ENCODE data around the gene PDZD7.

Gene PDZD7

GRCh38 chr10:101027106-101027720, 3.7 kb downstream of the PDZD7 start:
- no peaks in the 10 kb centered on the region for H3K36me3 ChIP-seq (ENCODE audit: insufficient read depth, low read length)
- peaks cover 11% of the 10 kb centered on the region for H3K4me1 ChIP-seq (ENCODE audit: insufficient read depth, low read length)
- no peaks in the 10 kb centered on the region for H3K9me3 ChIP-seq (ENCODE audit: control insufficient read depth, insufficient read depth, low read length)
- no peak overlapping the region for H3K9ac ChIP-seq (ENCODE audit: low read depth, low read length)

GRCh38 chr10:101022967-101023705, 7.8 kb downstream of the PDZD7 start:
- no peaks in the 10 kb centered on the region for H3K36me3 ChIP-seq (ENCODE audit: insufficient read depth, low read length)
- H3K4me1 ChIP-seq (ENCODE audit: insufficient read depth, low read length): no peaks in the 10 kb centered on the region; the same call in 1 of the 2 replicates
- H3K9ac ChIP-seq (ENCODE audit: low read depth, low read length): no peak overlapping the region
- no peaks in the 10 kb centered on the region for H3K9me3 ChIP-seq (ENCODE audit: control insufficient read depth, insufficient read depth, low read length)

- H3K36me3 ChIP-seq (ENCODE audit: insufficient read depth, low read length): no peaks in the 10 kb centered on the region
- H3K9me3 ChIP-seq (ENCODE audit: control insufficient read depth, insufficient read depth, low read length): no peaks in the 10 kb centered on the region
- H3K4me1 ChIP-seq (ENCODE audit: insufficient read depth, low read length): no peaks in the 10 kb centered on the region; the same call in 1 of the 2 replicates
- H3K9ac ChIP-seq (ENCODE audit: low read depth, low read length): no peak overlapping the region
These were observed 9.2 kb downstream of the PDZD7 start for GRCh38 chr10:101021692-101022251.

GRCh38 chr10:101021239-101021638, 9.7 kb downstream of the PDZD7 start:
- H3K9ac ChIP-seq (ENCODE audit: low read depth, low read length): no peak overlapping the region

GRCh38 chr10:101020427-101021075, 10.4 kb downstream of the PDZD7 start:
- Histone ChIP-seq H3K36me3 (ENCODE audit: insufficient read depth, low read length) (no peaks in the 10 kb centered on the region), H3K9ac (ENCODE audit: low read depth, low read length) (no peak overlapping the region), H3K9me3 (ENCODE audit: control insufficient read depth, insufficient read depth, low read length) (no peaks in the 10 kb centered on the region), H3K4me1 (ENCODE audit: insufficient read depth, low read length) (no peaks in the 10 kb centered on the region; the same call in 1 of the 2 replicates)

More at GRCh38 chr10:101021239-101021638, 9.7 kb downstream of the PDZD7 start:
- Histone ChIP-seq H3K4me1 (ENCODE audit: insufficient read depth, low read length) (no peaks in the 10 kb centered on the region; the same call in 1 of the 2 replicates), H3K9me3 (ENCODE audit: control insufficient read depth, insufficient read depth, low read length) (no peaks in the 10 kb centered on the region), H3K36me3 (ENCODE audit: insufficient read depth, low read length) (no peaks in the 10 kb centered on the region)

GRCh38 chr10:101019440-101019703, 11.6 kb downstream of the PDZD7 start:
- no peak overlapping the region for H3K9ac ChIP-seq (ENCODE audit: low read depth, low read length)
- H3K36me3 ChIP-seq (ENCODE audit: insufficient read depth, low read length): no peaks in the 10 kb centered on the region
- no peaks in the 10 kb centered on the region; the same call in 1 of the 2 replicates for H3K4me1 ChIP-seq (ENCODE audit: insufficient read depth, low read length)
- no peaks in the 10 kb centered on the region for H3K9me3 ChIP-seq (ENCODE audit: control insufficient read depth, insufficient read depth, low read length)

- H3K4me1 ChIP-seq (ENCODE audit: insufficient read depth, low read length): no peaks in the 10 kb centered on the region; the same call in 1 of the 2 replicates
- no peaks in the 10 kb centered on the region for H3K9me3 ChIP-seq (ENCODE audit: control insufficient read depth, insufficient read depth, low read length)
- peak overlapping the region; percentile 32; the same call in 1 of the 2 replicates for H3K9ac ChIP-seq (ENCODE audit: low read depth, low read length)
- H3K36me3 ChIP-seq (ENCODE audit: insufficient read depth, low read length): no peaks in the 10 kb centered on the region
These were observed 12.1 kb downstream of the PDZD7 start for GRCh38 chr10:101018600-101019439.

- H3K36me3 ChIP-seq (ENCODE audit: insufficient read depth, low read length): no peaks in the 10 kb centered on the region
- no peaks in the 10 kb centered on the region; the same call in 1 of the 2 replicates for H3K4me1 ChIP-seq (ENCODE audit: insufficient read depth, low read length)
- H3K9ac ChIP-seq (ENCODE audit: low read depth, low read length): peak overlapping the region; percentile 32; the same call in 1 of the 2 replicates
These were observed 12.8 kb downstream of the PDZD7 start for GRCh38 chr10:101018118-101018599.

GRCh38 chr10:101016814-101017213, 14.1 kb downstream of the PDZD7 start:
- no peak overlapping the region for H3K9ac ChIP-seq (ENCODE audit: low read depth, low read length)
- H3K9me3 ChIP-seq (ENCODE audit: control insufficient read depth, insufficient read depth, low read length): no peaks in the 10 kb centered on the region
- H3K4me1 ChIP-seq (ENCODE audit: insufficient read depth, low read length): no peaks in the 10 kb centered on the region; the same call in 1 of the 2 replicates
- H3K36me3 ChIP-seq (ENCODE audit: insufficient read depth, low read length): no peaks in the 10 kb centered on the region

More at GRCh38 chr10:101018118-101018599, 12.8 kb downstream of the PDZD7 start:
- no peaks in the 10 kb centered on the region for H3K9me3 ChIP-seq (ENCODE audit: control insufficient read depth, insufficient read depth, low read length)

GRCh38 chr10:101015582-101015973, 15.4 kb downstream of the PDZD7 start:
- Histone ChIP-seq H3K36me3 (ENCODE audit: insufficient read depth, low read length) (no peaks in the 10 kb centered on the region), H3K9me3 (ENCODE audit: control insufficient read depth, insufficient read depth, low read length) (no peaks in the 10 kb centered on the region), H3K4me1 (ENCODE audit: insufficient read depth, low read length) (no peaks in the 10 kb centered on the region; the same call in 1 of the 2 replicates), H3K9ac (ENCODE audit: low read depth, low read length) (no peak overlapping the region)

GRCh38 chr10:101014966-101015581, 15.9 kb downstream of the PDZD7 start:
- no peaks in the 10 kb centered on the region for H3K36me3 ChIP-seq (ENCODE audit: insufficient read depth, low read length)
- H3K4me1 ChIP-seq (ENCODE audit: insufficient read depth, low read length): no peaks in the 10 kb centered on the region; the same call in 1 of the 2 replicates
- no peaks in the 10 kb centered on the region for H3K9me3 ChIP-seq (ENCODE audit: control insufficient read depth, insufficient read depth, low read length)
- no peak overlapping the region for H3K9ac ChIP-seq (ENCODE audit: low read depth, low read length)

GRCh38 chr10:101014230-101014884, 16.6 kb downstream of the PDZD7 start:
- H3K9ac ChIP-seq (ENCODE audit: low read depth, low read length): no peak overlapping the region
- no peaks in the 10 kb centered on the region for H3K9me3 ChIP-seq (ENCODE audit: control insufficient read depth, insufficient read depth, low read length)
- no peaks in the 10 kb centered on the region; the same call in 1 of the 2 replicates for H3K4me1 ChIP-seq (ENCODE audit: insufficient read depth, low read length)
- H3K36me3 ChIP-seq (ENCODE audit: insufficient read depth, low read length): no peaks in the 10 kb centered on the region

- Histone ChIP-seq H3K9me3 (ENCODE audit: control insufficient read depth, insufficient read depth, low read length) (no peaks in the 10 kb centered on the region), H3K9ac (ENCODE audit: low read depth, low read length) (no peak overlapping the region), H3K4me1 (ENCODE audit: insufficient read depth, low read length) (peaks cover 5% of the 10 kb centered on the region; the same call in 1 of the 2 replicates), H3K36me3 (ENCODE audit: insufficient read depth, low read length) (no peaks in the 10 kb centered on the region)
These were observed 17.5 kb downstream of the PDZD7 start for GRCh38 chr10:101013365-101013825.

Measured in ES-I3 (cell line).